ENCODE measurements around the gene ZNF732. TPM values are rescaled to one million over a fixed set of nuclear protein-coding genes. Genes with fewer than 3 reads are reported as not detected.

Gene ZNF732
- total RNA-seq, 4 donors from 2014 or later, result 0.39 to 0.63 (median 0.44) TPM; not detected in 1

GRCh38 chr4:256492-256891, 48.8 kb downstream of the ZNF732 start:
- H3K9me3 ChIP-seq, result peaks cover under 1 to 98% (median 41%) of the 10 kb centered on the region in 4 donors
- no peak for TF ChIP-seq EP300 (IDR thresholded peaks at IDR 0.05)
- no peak for TF ChIP-seq POLR2A (IDR thresholded peaks at IDR 0.05)
- no peaks in the 10 kb centered on the region for H3K4me1 ChIP-seq
- H3K4me3 ChIP-seq, result no peak overlapping the region
- no peak for DNase-seq (ENCODE audit: low spot score in 2 of 2)
- 96 to 97% methylated on average over 5 to 13 of the region's 13 CpGs for WGBS, 2 donors
- H3K36me3 ChIP-seq, result peaks cover 0 to 39% (median 0%) of the 10 kb centered on the region in 3 donors
- H3K27ac ChIP-seq, result no peak overlapping the region
- H3K27me3 ChIP-seq, result no peaks in the 10 kb centered on the region

DNA sequence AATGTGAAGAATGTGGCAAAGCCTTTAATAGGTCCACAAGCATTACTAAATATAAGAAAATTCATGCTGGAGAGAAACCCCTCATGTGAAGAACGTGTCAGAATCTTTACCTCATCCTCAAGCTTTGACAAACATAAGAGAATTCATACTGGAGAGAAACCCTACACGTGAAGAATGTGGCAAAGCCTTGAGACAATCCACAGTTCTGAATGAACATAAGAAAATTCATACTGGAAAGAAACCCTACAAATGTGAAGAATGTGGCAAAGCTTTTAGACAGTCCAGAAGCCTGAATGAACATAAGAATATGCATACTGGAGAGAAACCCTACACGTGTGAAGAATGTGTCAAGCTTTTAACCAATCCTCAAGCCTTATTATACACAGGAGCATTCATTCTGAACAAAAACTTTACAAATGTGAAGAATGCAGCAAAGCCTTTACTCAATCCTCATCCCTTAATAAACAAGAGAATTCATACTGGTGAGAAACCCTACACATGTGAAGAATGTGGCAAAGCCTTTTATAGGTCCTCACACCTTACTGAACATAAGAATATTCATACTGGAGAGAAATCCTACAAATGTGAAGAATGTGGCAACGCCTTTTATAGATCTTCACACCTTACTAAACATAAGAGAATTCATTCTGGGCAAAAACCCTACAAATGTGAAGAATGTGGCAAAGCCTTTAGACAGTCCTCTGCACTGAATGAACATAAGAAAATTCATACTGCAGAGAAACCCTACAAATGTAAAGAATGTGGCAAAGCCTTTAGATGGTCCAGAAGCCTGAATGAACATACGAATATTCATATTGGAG, 51.1 kb downstream of the ZNF732 start:
- no peak for DNase-seq (ENCODE audit: low spot score in 2 of 2)
- Histone ChIP-seq H3K9me3 (peaks cover 0 to 98% (median 39%) of the 10 kb centered on the region in 4 donors), H3K36me3 (peaks cover 0 to 37% (median 0%) of the 10 kb centered on the region in 3 donors), H3K4me3 (no peak overlapping the region), H3K27ac (no peak overlapping the region), H3K4me1 (no peaks in the 10 kb centered on the region), H3K27me3 (no peaks in the 10 kb centered on the region)
- TF ChIP-seq POLR2A (IDR thresholded peaks at IDR 0.05), result no peak
- WGBS, 2 donors, result 90 to 91% methylated on average over 5 of the region's 5 CpGs

DNA sequence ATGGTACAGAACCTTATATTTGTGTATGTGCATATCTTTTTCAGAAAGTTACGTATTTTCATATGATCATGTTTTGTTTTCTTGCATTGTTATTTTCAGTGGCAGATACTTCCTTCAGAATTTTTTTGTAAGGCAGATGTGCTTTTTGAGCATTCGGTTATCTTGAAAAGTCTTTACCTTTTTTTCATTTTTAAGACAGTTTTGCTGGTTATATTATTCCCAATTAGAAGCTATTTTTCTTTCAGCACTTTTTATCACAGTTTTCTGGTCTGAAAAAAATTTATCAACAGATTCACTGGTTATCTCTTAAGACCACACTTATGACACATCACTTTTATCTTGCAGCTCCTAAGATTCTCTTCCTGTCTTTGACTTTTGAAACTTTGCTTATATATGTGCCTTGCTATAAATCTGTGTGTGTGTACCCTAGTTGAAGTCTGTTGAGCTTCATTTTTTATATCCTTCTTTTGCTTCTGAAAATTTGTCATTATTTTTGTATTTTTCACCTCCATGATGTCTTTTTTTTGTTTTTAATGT, 53.1 kb downstream of the ZNF732 start:
- Histone ChIP-seq H3K9me3 (peaks cover 0 to 88% (median 34%) of the 10 kb centered on the region in 4 donors), H3K36me3 (peaks cover 0 to 44% (median 0%) of the 10 kb centered on the region in 3 donors), H3K27ac (no peak overlapping the region), H3K4me3 (no peak overlapping the region), H3K4me1 (no peaks in the 10 kb centered on the region), H3K27me3 (no peaks in the 10 kb centered on the region)
- WGBS, 2 donors, result 96 to 99% methylated on average over 2 of the region's 2 CpGs
- DNase-seq (ENCODE audit: low spot score in 2 of 2), result no peak
- TF ChIP-seq POLR2A (IDR thresholded peaks at IDR 0.05) (no peak), EP300 (IDR thresholded peaks at IDR 0.05) (no peak)
- TF ChIP-seq, protein P1, sequence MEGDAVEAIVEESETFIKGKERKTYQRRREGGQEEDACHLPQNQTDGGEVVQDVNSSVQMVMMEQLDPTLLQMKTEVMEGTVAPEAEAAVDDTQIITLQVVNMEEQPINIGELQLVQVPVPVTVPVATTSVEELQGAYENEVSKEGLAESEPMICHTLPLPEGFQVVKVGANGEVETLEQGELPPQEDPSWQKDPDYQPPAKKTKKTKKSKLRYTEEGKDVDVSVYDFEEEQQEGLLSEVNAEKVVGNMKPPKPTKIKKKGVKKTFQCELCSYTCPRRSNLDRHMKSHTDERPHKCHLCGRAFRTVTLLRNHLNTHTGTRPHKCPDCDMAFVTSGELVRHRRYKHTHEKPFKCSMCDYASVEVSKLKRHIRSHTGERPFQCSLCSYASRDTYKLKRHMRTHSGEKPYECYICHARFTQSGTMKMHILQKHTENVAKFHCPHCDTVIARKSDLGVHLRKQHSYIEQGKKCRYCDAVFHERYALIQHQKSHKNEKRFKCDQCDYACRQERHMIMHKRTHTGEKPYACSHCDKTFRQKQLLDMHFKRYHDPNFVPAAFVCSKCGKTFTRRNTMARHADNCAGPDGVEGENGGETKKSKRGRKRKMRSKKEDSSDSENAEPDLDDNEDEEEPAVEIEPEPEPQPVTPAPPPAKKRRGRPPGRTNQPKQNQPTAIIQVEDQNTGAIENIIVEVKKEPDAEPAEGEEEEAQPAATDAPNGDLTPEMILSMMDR (IDR thresholded peaks at IDR 0.05), result no peak

GRCh38 chr4:244471-244870, 60.8 kb downstream of the ZNF732 start:
- H3K9me3 ChIP-seq, result peaks cover 0 to 18% (median 3%) of the 10 kb centered on the region in 4 donors
- H3K36me3 ChIP-seq, result peaks cover 0 to 16% (median 0%) of the 10 kb centered on the region in 3 donors
- WGBS, 2 donors, result 33 to 36% methylated on average over 7 of the region's 7 CpGs
- DNase-seq (ENCODE audit: low spot score in 2 of 2), result peak in 1 of 2 donors; percentile 71
- H3K4me1 ChIP-seq, result peaks cover 0 to 10% (median 3%) of the 10 kb centered on the region in 4 donors
- no peak overlapping the region for H3K27ac ChIP-seq
- H3K27me3 ChIP-seq, result no peaks in the 10 kb centered on the region
- no peak overlapping the region for H3K4me3 ChIP-seq
- TF ChIP-seq EP300 (IDR thresholded peaks at IDR 0.05) (no peak), POLR2A (IDR thresholded peaks at IDR 0.05) (no peak)
- TF ChIP-seq, protein P1 (IDR thresholded peaks at IDR 0.05), result peak; percentile 44 to 73 (median 57)

GRCh38 chr4:243426-243825, 61.8 kb downstream of the ZNF732 start:
- no peak overlapping the region for H3K4me3 ChIP-seq
- no peaks in the 10 kb centered on the region for H3K27me3 ChIP-seq
- H3K9me3 ChIP-seq, result peaks cover 0 to 16% (median under 1%) of the 10 kb centered on the region in 4 donors
- H3K4me1 ChIP-seq, result peaks cover 0 to 10% (median 3%) of the 10 kb centered on the region in 4 donors
- no peak for DNase-seq (ENCODE audit: low spot score in 2 of 2)
- TF ChIP-seq EP300 (IDR thresholded peaks at IDR 0.05), result no peak
- TF ChIP-seq POLR2A (IDR thresholded peaks at IDR 0.05), result no peak
- TF ChIP-seq, protein P1 (IDR thresholded peaks at IDR 0.05), result no peak
- peaks cover 0 to 11% (median 0%) of the 10 kb centered on the region in 3 donors for H3K36me3 ChIP-seq
- 64 to 79% methylated on average over 5 of the region's 5 CpGs for WGBS, 2 donors
- no peak overlapping the region for H3K27ac ChIP-seq
